Fibroblast of the aortic adventitia (primary cell): ENCODE data around the gene CLCN3. TPM values are rescaled to one million over a fixed set of nuclear protein-coding genes. Genes with fewer than 3 reads are reported as not detected.
A peak's percentile ranks its signal among the peaks of the same experiment; 100 is the strongest.

Source experiments
- DNase-seq: peaks from one replicate; pipeline ENCODE4 v3.0.0-alpha.2; 2010; ENCODE audit warnings: low read depth
- H3K4me3 ChIP-seq: 2 replicates; pipeline ENCODE4 v1.5.1; 2011; ENCODE audit warnings: low read depth, mild to moderate bottlenecking, control low read depth, low read length, moderate library complexity
- CTCF ChIP-seq: IDR thresholded peaks from 2 replicates; pipeline ENCODE4 v1.5.1; 2011; ENCODE audit warnings: mild to moderate bottlenecking, low read length, control low read depth, inconsistent platforms; ENCODE audit not compliant: insufficient read depth
- total RNA-seq: library from RNA; depleted of rRNA; stranded (reverse); fragments of >200 nt; gene quantifications from 2 replicates; pipeline ENCODE4 v1.2.3, GENCODE V29; 2012; ENCODE audit warnings: low replicate concordance

The CLCN3 gene
- total RNA-seq, 1 donor: 50.6 TPM

- peak overlapping the region; percentile 98 for H3K4me3 ChIP-seq
- no peak for TF ChIP-seq CTCF
- DNase-seq: no peak
Observed at GRCh38 chr4:169611157-169611556, 9.2 kb upstream of the CLCN3 start.

GRCh38 chr4:169611991-169612870 lies 8.1 kb upstream of the CLCN3 start, which contains the start of gene NEK1:
TSS of gene NEK1 (minus strand) at chr4:169612583. CDS start at chr4:169602630, 9,953 bp downstream.
- peak within 1 kb of the TSS; percentile 98 for H3K4me3 ChIP-seq
- TF ChIP-seq CTCF: peak; percentile 3
- DNase-seq: peak; percentile 86

- TF ChIP-seq CTCF: peak; percentile 74
- peak; percentile 81 for DNase-seq
- peak overlapping the region; percentile 98 for H3K4me3 ChIP-seq
Observed at GRCh38 chr4:169612871-169613859, 7.2 kb upstream of the CLCN3 start.

- no peak for TF ChIP-seq CTCF
- DNase-seq: no peak
- H3K4me3 ChIP-seq: no peak overlapping the region
Observed at GRCh38 chr4:169615467-169616106, 4.8 kb upstream of the CLCN3 start.

- TF ChIP-seq CTCF: no peak
- DNase-seq: no peak
- no peak overlapping the region for H3K4me3 ChIP-seq
Observed at GRCh38 chr4:169616846-169617245, 3.5 kb upstream of the CLCN3 start.

GRCh38 chr4:169617306-169617705 lies 3.1 kb upstream of the CLCN3 start:
- no peak for TF ChIP-seq CTCF
- no peak overlapping the region for H3K4me3 ChIP-seq
- DNase-seq: no peak
